Measurements from ENCODE around the gene MED28.
A peak's percentile ranks its signal among the peaks of the same experiment; 100 is the strongest.
"Not testable (repeated sequence)": the region's sequence is repeated elsewhere in the genome, so short reads cannot be mapped to it uniquely, and the experiment has no call there.

MED28 gene, protein sequence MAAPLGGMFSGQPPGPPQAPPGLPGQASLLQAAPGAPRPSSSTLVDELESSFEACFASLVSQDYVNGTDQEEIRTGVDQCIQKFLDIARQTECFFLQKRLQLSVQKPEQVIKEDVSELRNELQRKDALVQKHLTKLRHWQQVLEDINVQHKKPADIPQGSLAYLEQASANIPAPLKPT

DNA sequence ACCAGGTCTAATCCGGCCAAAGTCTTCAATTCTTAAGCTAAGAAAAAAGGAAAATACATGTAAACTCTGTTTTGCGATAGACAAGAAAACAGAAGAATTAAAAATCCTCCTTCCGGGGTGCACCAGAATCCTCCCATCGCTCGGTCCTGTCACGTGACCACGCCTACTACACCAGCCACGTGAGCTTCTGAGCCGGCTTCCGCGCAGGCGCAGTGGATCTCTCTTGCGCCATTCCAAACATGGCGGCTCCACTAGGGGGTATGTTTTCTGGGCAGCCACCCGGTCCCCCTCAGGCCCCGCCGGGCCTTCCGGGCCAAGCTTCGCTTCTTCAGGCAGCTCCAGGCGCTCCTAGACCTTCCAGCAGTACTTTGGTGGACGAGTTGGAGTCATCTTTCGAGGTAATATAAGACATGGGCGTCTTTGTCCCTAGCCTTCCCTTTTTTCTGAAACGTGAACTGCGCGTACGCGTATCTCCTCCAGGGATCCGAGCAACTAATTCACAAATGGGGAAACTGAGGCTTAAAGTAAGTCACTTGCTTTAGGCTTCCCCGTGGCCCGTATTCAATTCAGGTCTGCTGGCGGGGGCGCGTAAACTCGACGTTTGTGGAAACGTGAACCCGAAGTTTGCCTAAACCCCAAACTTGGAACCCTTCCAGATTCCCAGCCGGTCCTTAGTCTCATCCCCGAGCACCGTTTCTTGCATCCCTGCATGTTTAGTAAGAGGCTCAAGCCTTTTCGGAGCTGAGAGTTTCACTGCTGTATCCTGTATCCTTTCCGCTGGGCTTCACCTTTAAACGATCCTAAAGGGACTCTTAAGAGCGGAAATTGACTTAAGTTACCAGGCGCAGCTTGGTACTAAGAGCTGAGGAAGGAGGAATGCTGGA lies at the start of gene MED28:
MED28 (plus strand) TSS at position 226 of the 884 bp plus-strand sequence; CDS start at position 240, 14 bp downstream.
- peak; percentile 86 to 94 (median 94) for DNase-seq

GRCh38 chr4:17565846-17566245 lies 48.6 kb upstream of the MED28 start:
- DNase-seq = no peak

GRCh38 chr4:17567271-17567670 lies 47.2 kb upstream of the MED28 start:
- no peak for DNase-seq

- DNase-seq = no peak
These were observed 40.2 kb upstream of the MED28 start for GRCh38 chr4:17574206-17574605.

DNA sequence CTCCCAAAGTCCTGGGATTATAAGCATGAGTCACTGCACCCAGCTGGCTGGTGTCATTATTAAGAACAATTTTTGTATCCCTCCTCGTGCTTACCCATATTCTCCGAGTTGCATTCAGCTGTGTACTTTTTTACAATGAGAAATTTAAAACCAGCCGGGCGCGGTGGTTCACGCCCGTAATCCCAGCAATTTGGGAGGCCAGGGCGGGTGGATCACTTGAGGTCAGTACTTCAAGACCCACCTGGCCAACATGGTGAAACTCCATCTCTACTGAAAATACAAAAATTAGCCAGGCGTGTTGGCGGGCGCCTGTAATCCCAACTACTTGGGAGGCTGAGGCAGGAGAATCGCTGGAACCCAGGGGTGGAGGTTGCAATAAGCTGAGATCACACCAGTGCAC lies 39.3 kb upstream of the MED28 start:
- DNase-seq = not testable (repeated sequence)

DNA sequence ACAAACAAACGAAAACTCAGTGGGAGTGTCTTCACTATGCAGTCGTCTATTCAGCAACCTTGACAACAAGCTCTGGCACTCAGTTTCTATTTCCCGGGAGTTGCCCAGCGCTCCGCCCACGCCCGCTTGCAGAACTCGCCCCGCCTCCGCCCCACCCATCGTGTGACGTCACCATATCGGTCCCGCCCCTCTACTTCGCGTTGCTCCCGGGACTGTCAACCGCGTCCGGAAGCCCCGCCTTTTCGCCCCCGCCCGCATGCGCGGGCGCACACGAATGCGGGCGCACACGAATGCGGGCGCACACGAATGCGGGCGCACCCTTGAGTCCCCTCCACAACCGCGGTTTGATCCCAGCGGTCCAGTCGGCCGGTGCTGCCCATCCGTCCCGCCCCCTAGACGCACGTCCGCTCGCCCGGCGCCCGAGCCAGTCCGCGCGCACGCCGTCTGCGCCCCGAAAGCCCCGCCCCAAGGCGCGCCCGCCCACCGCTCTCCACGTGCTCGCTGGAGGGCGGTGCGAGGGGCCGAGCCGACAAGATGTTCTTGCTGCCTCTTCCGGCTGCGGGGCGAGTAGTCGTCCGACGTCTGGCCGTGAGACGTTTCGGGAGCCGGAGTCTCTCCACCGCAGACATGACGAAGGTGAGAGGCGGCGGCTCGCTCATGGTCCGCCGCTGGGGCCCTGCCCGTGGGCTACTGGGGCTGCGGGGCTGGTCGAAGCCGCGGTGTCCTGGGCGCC lies 37.3 kb upstream of the MED28 start, which contains the start of gene LAP3:
LAP3 (plus strand) TSS at position 267 of the 733 bp plus-strand sequence; CDS start at position 535, 268 bp downstream.
- DNase-seq = peak; percentile 96 to 99 (median 98)

GRCh38 chr4:17577665-17578481 lies 36.6 kb upstream of the MED28 start:
- peak in 1 of 6 experiments; percentile 16 for DNase-seq

DNA sequence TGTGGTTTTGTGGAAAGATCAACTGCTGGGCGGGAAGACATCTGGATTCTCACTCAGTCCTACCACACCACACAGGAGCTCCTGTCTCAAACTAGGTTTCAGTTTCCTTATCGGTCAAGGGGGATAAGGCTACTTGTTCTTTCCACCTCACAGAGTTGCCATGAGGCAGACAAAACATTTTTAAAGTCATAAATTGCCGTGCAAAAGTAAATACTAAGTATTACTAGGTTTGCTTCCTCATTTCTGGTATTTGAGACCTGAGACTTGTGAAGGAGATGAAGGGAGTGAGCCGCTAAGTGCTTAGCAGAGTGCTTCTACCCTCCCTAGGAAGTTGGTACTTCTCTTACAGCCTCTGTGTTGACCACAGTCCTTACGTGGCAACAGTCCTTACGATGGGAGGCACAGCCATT lies 36.0 kb upstream of the MED28 start:
- DNase-seq = peak in 1 of 6 experiments; percentile 33

GRCh38 chr4:17580969-17581368 lies 33.5 kb upstream of the MED28 start:
- no peak for DNase-seq

GRCh38 chr4:17583276-17583675 lies 31.2 kb upstream of the MED28 start:
- no peak for DNase-seq

DNA sequence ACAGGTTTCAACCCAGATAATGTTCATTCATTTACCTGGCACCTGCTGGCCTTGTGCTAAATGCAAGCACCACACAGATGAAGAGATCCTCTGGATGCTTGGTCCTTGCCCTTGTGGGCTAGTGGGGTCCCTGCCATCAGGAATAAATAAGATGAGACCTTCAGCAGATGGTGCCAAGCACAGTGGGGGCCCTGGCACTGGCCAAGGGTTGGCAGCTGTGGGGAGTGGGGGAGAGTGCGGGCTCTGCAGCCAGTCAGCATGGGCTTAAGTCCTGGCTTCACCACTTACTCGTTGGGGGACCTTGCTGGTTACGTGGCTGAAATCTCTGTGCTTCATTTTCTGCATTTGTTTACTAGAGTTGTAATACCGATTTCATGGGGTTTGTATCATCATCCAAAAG lies 30.5 kb upstream of the MED28 start:
- DNase-seq = no peak

DNA sequence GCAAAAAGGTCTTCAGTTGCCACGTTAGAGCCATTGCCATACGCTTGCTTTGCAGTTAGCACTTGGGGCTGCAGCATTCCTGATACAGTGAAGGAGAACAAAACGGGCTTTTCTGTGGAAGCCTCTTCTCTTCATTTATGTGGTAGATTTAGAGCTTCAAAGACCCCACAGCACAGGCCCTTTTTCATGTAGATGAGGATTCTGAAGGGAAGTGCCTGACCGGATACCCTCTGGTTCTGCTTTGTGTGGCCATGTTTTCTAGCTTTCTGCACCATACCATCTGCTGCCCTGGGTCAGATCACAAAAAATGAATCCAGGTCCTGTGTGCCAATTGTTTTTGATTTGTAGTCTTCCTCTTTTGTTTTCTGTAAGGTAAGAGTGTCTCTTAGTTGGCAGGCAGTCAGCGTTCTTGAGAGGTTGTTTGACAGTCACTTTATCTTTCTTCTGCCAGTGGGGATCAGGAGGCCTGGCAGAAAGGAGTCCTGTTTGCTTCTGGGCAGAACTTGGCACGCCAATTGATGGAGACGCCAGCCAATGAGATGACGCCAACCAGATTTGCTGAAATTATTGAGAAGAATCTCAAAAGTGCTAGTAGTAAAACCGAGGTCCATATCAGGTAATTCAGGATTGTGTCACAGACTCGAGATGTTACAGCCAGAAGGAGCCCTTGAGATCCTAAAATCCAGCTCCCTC lies 29.8 kb upstream of the MED28 start:
- DNase-seq = no peak

DNA sequence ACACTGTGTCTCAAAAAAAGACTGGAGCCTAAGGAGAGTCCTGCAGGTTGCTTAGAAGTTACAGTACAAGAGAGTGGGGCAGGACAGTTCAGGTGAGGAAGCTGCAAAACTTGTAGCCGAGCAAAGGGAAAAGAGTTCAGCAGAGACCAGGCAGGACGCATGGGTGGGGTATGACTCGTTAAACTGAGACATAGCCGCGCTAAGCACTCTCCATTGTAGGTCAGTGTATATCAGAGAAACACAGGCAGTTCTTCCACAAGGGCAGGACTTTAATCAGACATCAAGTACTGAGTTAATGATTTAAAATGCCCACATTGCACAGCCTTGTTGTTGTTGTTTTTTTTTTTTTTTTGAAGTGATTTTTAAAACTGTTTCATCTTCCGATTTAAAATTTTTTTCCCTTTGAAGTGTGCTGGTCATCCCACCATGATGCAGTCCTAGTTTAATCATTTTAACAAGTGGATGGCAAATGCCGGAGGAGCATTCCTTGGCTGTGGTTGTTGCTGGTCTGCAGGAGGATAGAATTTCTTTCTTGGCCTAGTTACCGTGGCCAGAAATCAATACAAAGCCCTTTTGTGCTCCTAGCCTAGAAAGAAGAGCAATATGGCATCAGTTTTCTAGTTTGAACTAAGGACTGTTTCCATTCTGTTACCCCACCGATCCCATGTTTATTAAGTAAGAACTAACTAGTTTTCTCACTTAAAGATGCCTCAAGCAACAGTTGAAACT lies 27.2 kb upstream of the MED28 start:
- DNase-seq = no peak

GRCh38 chr4:17589355-17589754 lies 25.1 kb upstream of the MED28 start:
- DNase-seq = no peak

GRCh38 chr4:17595471-17596005 lies 18.9 kb upstream of the MED28 start:
- no peak for DNase-seq

DNA sequence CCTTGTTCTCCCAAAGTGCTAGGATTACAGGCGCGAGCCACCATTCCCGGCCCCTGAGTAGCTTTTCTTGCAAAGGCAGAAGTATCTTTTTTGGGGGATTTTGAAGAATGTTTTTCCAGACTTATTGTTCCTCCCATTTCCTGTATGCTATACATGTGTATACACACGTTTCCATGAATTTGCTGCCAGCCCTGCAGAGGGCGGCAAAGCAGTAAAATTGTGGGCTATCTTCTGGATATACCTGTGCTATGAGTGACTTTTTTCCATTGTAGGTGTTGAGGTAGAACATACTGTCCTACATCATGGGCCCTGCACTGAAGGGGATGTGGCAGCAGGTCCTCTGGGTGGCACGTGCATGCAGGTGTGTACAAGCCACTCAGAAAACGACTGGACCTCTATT lies 16.9 kb upstream of the MED28 start:
- DNase-seq = peak in 1 of 6 experiments; percentile 1

DNA sequence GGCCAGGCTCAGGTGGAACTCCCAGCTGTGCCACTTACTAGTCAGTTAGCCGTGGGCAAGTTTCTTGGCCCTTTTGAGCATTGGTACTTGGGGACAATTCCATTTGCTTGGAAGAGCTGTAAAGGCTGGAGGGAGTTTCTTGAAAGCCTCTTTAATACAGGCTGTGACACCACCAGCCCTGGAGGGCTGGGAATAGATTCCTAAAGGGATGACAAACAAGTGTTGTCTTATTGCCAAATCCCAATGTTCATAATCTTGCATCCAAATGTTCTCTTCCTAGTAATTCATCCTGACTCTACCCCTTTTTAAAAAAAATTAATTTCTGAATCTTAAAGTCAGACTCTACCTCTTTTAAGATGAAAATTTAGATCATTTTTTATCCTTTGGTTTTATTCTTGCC lies 14.6 kb upstream of the MED28 start:
- no peak for DNase-seq

GRCh38 chr4:17605236-17605635 lies 9.2 kb upstream of the MED28 start:
- DNase-seq = no peak

GRCh38 chr4:17613761-17614415 lies 553 bp upstream of the MED28 start:
- DNase-seq = peak in 5 of 6 experiments; percentile 18 to 60 (median 36)

- peak in 1 of 6 experiments; percentile 3 for DNase-seq
These were observed 1.8 kb downstream of the MED28 start for GRCh38 chr4:17616283-17616682.

Data from stimulated activated naive CD4-positive, alpha-beta T cell (primary cell).